ENCODE results near the gene GZF1.

GZF1 gene

DNA sequence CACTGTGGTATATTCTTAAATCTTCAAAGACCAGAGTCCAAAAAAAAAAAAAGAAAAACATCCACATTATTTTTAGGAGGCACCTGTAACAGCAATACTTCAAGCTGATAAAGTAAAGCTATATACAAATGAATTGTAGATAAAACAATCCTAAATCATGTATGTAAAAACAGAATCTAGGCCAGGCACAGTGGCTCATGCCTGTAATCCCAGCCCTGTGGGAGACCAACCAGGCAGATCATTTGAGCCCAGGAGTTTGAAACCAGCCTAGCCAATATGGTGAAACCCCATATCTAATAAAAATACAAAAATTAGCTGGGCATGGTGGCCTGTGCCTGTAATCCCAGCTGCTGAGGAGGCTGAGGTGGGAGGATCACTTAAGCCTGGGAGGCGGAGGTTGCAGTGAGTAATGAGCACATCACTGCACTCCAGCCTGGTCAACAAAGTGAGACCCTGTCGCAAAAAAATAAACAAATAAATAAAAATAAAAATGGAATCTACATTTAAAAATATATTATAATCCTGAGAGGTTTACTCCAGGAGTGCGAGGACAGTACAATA lies 52.0 kb downstream of the GZF1 start:
- no peak overlapping the region for H3K4me3 ChIP-seq
- no peak for DNase-seq (ENCODE audit: low spot score)
- no peak overlapping the region for H3K27ac ChIP-seq
- no peak for TF ChIP-seq CTCF (IDR thresholded peaks at IDR 0.05)

DNA sequence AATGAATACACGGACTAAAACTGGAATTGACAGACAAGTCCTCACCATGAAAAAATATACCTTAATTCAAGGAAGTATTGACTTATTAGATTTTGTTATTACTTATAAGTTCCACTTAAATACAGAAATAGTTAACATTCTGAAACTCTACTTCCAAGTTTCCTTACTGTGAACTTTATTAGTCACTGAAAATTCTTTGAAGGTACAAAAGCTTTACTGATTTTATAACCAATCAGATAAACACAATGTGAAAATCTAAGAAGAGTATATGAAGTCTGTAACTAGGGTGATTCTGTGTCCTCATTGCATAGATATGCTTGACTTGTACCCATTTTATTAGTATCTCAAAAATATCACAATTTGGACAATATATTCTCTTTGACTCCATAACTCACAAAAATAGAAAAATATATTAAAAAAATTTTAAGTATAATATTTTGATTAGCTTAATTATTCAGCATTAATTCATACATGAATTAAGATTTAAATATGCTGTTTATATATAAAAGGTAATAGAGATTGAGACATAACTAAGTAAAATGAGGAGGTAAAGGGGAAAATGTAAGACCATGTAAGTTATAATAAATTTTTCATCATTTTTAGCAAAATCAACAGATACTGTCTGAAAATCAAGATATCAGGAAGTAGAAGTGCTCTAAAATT lies 52.7 kb downstream of the GZF1 start:
- H3K4me3 ChIP-seq = no peak overlapping the region
- no peak for TF ChIP-seq CTCF (IDR thresholded peaks at IDR 0.05)
- DNase-seq (ENCODE audit: low spot score) = no peak
- no peak overlapping the region for H3K27ac ChIP-seq

- TF ChIP-seq CTCF (IDR thresholded peaks at IDR 0.05) = no peak
- Histone ChIP-seq H3K4me3 (no peak overlapping the region), H3K27ac (no peak overlapping the region)
- DNase-seq (ENCODE audit: low spot score) = no peak
Measured at GRCh38 chr20:23415555-23415954, 53.6 kb downstream of the GZF1 start.

GRCh38 chr20:23415959-23416583 lies 54.1 kb downstream of the GZF1 start:
- no peak overlapping the region for H3K4me3 ChIP-seq
- no peak for DNase-seq (ENCODE audit: low spot score)
- TF ChIP-seq CTCF (IDR thresholded peaks at IDR 0.05) = no peak

DNA sequence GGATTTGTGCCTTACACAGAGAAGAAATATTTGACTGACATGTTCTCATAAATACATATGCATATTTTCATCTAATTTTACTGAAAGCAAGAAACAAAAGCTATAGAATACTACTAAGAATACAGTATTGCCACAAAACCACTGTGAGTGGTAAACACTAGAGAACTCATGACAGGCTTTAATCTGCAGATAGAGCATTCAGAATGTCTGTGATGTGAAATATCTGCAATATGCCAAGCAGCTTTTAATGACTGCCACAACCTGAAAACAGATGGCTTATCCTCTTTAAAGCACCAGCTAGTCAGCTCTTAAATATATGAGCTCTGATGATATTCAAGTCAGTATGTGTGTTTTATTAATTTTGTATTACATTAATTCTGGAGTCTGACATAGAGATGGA lies 55.9 kb downstream of the GZF1 start:
- DNase-seq (ENCODE audit: low spot score) = no peak
- no peak overlapping the region for H3K4me3 ChIP-seq
- TF ChIP-seq CTCF (IDR thresholded peaks at IDR 0.05) = no peak
- H3K27ac ChIP-seq = no peak overlapping the region

More at GRCh38 chr20:23415959-23416583, 54.1 kb downstream of the GZF1 start:
- H3K27ac ChIP-seq = no peak overlapping the region

- Histone ChIP-seq H3K4me3 (peak overlapping the region; percentile 94), H3K27ac (peak overlapping the region; percentile 9 to 93)
- no peak for DNase-seq (ENCODE audit: low spot score)
- no peak for TF ChIP-seq CTCF (IDR thresholded peaks at IDR 0.05)
Measured at GRCh38 chr20:23419657-23419994, 57.6 kb downstream of the GZF1 start.
